ENCODE measurements around the gene GNPDA2. TPM values are rescaled to one million over a fixed set of nuclear protein-coding genes. Genes with fewer than 3 reads are reported as not detected.

GNPDA2 gene
- total RNA-seq (2013): 5.3 TPM
- polyA plus RNA-seq (1 to 10 TPM; 2.4 to 5.7 (median 3.6) TPM), polyA minus RNA-seq (1.5 and 1.9 TPM in 2 replicates), total RNA-seq (2.4 to 8.5 (median 5.8) reads per million in 11 experiments)

DNA sequence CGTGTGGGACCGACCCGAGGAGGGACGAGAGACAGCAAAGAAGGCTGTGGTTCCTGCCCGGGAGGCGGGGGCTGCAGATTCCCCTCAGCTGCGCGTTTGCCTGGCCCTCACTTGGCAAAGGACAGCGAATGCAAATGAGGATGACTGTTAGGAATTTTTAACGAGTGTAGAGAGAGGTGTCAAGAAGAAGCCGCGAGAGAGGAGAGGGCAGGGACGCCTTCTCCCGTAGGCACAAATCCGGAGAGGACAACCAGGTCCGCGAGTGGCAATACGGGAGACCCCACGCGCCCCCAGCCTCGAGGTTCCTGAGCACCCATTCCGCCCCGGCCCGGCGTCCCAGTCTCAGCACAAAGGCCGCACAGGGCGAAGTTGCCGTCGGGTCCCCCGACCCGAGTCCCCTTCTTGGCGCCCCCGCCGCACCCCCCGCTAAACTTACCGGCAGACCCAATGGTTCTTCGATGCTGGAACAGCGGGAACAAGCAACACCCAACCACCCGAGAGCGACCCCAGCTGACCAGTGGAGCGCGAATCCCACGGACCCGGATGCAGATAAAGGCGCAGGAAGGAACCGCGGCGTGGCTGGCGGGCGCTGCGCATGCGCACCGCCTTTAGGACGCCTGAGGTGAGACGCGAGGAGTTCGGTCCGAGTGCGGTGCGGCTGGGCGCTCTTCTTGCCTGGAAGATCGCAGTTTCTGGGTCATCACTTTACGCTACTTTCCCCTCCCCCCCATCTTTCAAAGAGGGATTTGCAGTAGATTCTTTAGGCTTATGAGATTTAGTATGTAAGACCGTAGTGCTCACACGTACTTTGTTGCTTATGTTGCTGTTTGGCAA, at the start of gene GNPDA2:
Gene GNPDA2 (minus strand): TSS at position 519 of the 834 bp plus-strand sequence. CDS start 4,349 bp downstream, outside the sequence.
- H3K27me3 Mint-ChIP-seq (ENCODE audit: low read depth in 3 of 3): peaks cover 3 to 15% (median 7%) of the 10 kb centered on the region in 3 donors
- peak within 1 kb of the TSS; percentile 75 for H3K9ac ChIP-seq (ENCODE audit: insufficient read depth, low read length, poor library complexity, severe bottlenecking)
- no peaks in the 10 kb centered on the region for H3K79me2 ChIP-seq (ENCODE audit: insufficient read depth, low read length)
- DNase-seq: peak; percentile 74 to 80 (median 75)
- no peaks in the 10 kb centered on the region for H3K9me3 ChIP-seq (replicated peaks in 1 of 2; ENCODE audit: control insufficient read depth in 1 of 2, insufficient read depth in 1 of 2, low read length in 2 of 2)
- peak within 1 kb of the TSS; percentile 97 for H2AFZ ChIP-seq (ENCODE audit: insufficient read depth, low read depth, low read length, poor library complexity, severe bottlenecking)
- H3K27ac Mint-ChIP-seq: peak within 1 kb of the TSS; percentile 3 to 91 (median 78)
- H3K4me1 Mint-ChIP-seq: peaks cover 22% of the 10 kb centered on the region
- H3K4me1 ChIP-seq (ENCODE audit: control insufficient read depth in 1 of 2, insufficient read depth in 2 of 2, low read length in 2 of 2): peaks cover 16 to 20% of the 10 kb centered on the region in 2 donors
- H3K27me3 ChIP-seq (ENCODE audit: control insufficient read depth in 2 of 2, insufficient read depth in 2 of 2, low read length in 2 of 2): peaks cover 0 to 11% of the 10 kb centered on the region in 2 donors
- under 1% methylated on average over 57 of the region's 65 CpGs for WGBS (ENCODE audit: insufficient coverage)
- H3K27ac ChIP-seq (ENCODE audit: low read depth in 1 of 2, low read length in 2 of 2): peak within 1 kb of the TSS in 1 of 2 donors; percentile 60
- intact Hi-C loops (cut with micrococcal nuclease): no loop called here
- no peaks in the 10 kb centered on the region for H4K20me1 ChIP-seq (ENCODE audit: insufficient read depth, low read length)
- H3K36me3 Mint-ChIP-seq: no peaks in the 10 kb centered on the region
- H3K9me3 Mint-ChIP-seq: peaks cover 0 to 2% (median 0%) of the 10 kb centered on the region in 7 donors
- H3K4me2 ChIP-seq (replicated peaks; ENCODE audit: extremely low read depth, low read length, poor library complexity, severe bottlenecking): peak within 1 kb of the TSS; percentile 81
- no peaks in the 10 kb centered on the region for H3K36me3 ChIP-seq (replicated peaks in 1 of 2; ENCODE audit: control insufficient read depth in 1 of 2, insufficient read depth in 2 of 2, low read length in 2 of 2)
- H3K4me3 ChIP-seq (replicated peaks in 1 of 3; ENCODE audit: low read depth in 2 of 3, low read length in 3 of 3): peak within 1 kb of the TSS; percentile 67 to 94 (median 83)
- TF ChIP-seq, protein P1, sequence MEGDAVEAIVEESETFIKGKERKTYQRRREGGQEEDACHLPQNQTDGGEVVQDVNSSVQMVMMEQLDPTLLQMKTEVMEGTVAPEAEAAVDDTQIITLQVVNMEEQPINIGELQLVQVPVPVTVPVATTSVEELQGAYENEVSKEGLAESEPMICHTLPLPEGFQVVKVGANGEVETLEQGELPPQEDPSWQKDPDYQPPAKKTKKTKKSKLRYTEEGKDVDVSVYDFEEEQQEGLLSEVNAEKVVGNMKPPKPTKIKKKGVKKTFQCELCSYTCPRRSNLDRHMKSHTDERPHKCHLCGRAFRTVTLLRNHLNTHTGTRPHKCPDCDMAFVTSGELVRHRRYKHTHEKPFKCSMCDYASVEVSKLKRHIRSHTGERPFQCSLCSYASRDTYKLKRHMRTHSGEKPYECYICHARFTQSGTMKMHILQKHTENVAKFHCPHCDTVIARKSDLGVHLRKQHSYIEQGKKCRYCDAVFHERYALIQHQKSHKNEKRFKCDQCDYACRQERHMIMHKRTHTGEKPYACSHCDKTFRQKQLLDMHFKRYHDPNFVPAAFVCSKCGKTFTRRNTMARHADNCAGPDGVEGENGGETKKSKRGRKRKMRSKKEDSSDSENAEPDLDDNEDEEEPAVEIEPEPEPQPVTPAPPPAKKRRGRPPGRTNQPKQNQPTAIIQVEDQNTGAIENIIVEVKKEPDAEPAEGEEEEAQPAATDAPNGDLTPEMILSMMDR (IDR thresholded peaks at IDR 0.05): no peak
- H3K4me3 Mint-ChIP-seq: peak within 1 kb of the TSS; percentile 98 to 99

- Histone ChIP-seq H2AFZ (ENCODE audit: insufficient read depth, low read depth, low read length, poor library complexity, severe bottlenecking) (no peak overlapping the region), H4K20me1 (ENCODE audit: insufficient read depth, low read length) (no peaks in the 10 kb centered on the region), H3K79me2 (ENCODE audit: insufficient read depth, low read length) (no peaks in the 10 kb centered on the region), H3K4me3 (replicated peaks in 1 of 3; ENCODE audit: low read depth in 2 of 3, low read length in 3 of 3) (no peak overlapping the region), H3K4me1 (ENCODE audit: control insufficient read depth in 1 of 2, insufficient read depth in 2 of 2, low read length in 2 of 2) (no peaks in the 10 kb centered on the region), H3K36me3 (replicated peaks in 1 of 2; ENCODE audit: control insufficient read depth in 1 of 2, insufficient read depth in 2 of 2, low read length in 2 of 2) (no peaks in the 10 kb centered on the region), H3K27me3 (ENCODE audit: control insufficient read depth in 2 of 2, insufficient read depth in 2 of 2, low read length in 2 of 2) (no peaks in the 10 kb centered on the region), H3K4me2 (replicated peaks; ENCODE audit: extremely low read depth, low read length, poor library complexity, severe bottlenecking) (no peak overlapping the region), H3K9ac (ENCODE audit: insufficient read depth, low read length, poor library complexity, severe bottlenecking) (no peak overlapping the region), H3K9me3 (replicated peaks in 1 of 2; ENCODE audit: control insufficient read depth in 1 of 2, insufficient read depth in 1 of 2, low read length in 2 of 2) (peaks cover 10 to 22% of the 10 kb centered on the region in 2 donors), H3K27ac (ENCODE audit: low read depth in 1 of 2, low read length in 2 of 2) (no peak overlapping the region)
- Mint-ChIP-seq H3K36me3 (no peaks in the 10 kb centered on the region), H3K9me3 (peaks cover 2 to 22% (median 12%) of the 10 kb centered on the region in 7 donors), H3K4me3 (no peak overlapping the region), H3K4me1 (no peaks in the 10 kb centered on the region), H3K27me3 (ENCODE audit: low read depth in 3 of 3) (no peaks in the 10 kb centered on the region), H3K27ac (no peak overlapping the region)
- TF ChIP-seq, protein P1 (IDR thresholded peaks at IDR 0.05): no peak
- intact Hi-C loops (cut with micrococcal nuclease): no loop called here
- no peak for DNase-seq
- WGBS (ENCODE audit: insufficient coverage): 90% methylated on average over 3 of the region's 6 CpGs
Observed at GRCh38 chr4:44772340-44772739, 46.0 kb upstream of the GNPDA2 start.
